A673 (cell line): ENCODE results near the gene URI1.

Experiments
- EZH2 ChIP-seq: fragments of 200-600 bp; sonication (generic); IDR thresholded peaks from 2 replicates; pipeline ENCODE4 v1.6.1; 2017; ENCODE audit warnings: borderline replicate concordance, low read depth, mild to moderate bottlenecking, mixed read lengths, antibody characterized with exemption, low read length; ENCODE audit not compliant: poor library complexity, severe bottlenecking
- TF ChIP-seq, protein P1 (sequence below): fragments of 300-800, 200-600 bp; sonication (generic); conservative IDR thresholded peaks from 2 replicates; pipeline ENCODE4 v1.5.1; 2017; ENCODE audit warnings: low read depth, mild to moderate bottlenecking, antibody characterized with exemption, low read length, moderate library complexity, mixed read lengths

- TF ChIP-seq, protein P1, sequence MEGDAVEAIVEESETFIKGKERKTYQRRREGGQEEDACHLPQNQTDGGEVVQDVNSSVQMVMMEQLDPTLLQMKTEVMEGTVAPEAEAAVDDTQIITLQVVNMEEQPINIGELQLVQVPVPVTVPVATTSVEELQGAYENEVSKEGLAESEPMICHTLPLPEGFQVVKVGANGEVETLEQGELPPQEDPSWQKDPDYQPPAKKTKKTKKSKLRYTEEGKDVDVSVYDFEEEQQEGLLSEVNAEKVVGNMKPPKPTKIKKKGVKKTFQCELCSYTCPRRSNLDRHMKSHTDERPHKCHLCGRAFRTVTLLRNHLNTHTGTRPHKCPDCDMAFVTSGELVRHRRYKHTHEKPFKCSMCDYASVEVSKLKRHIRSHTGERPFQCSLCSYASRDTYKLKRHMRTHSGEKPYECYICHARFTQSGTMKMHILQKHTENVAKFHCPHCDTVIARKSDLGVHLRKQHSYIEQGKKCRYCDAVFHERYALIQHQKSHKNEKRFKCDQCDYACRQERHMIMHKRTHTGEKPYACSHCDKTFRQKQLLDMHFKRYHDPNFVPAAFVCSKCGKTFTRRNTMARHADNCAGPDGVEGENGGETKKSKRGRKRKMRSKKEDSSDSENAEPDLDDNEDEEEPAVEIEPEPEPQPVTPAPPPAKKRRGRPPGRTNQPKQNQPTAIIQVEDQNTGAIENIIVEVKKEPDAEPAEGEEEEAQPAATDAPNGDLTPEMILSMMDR = no peak
- no peak for TF ChIP-seq EZH2
Measured at GRCh38 chr19:29947871-29948270, 5.8 kb downstream of the URI1 start.
